HG02884 (cell line): ENCODE data around the gene TIRAP.
A peak's percentile ranks its signal among the peaks of the same experiment; 100 is the strongest.

Source experiments
- ATAC-seq: cut with Tn5 transposase; IDR thresholded peaks from one replicate; pipeline ENCODE4 v1.9.1; 2021; ENCODE audit warnings: mild to moderate bottlenecking, moderate library complexity; ENCODE audit not compliant: unreplicated experiment

TIRAP gene

DNA sequence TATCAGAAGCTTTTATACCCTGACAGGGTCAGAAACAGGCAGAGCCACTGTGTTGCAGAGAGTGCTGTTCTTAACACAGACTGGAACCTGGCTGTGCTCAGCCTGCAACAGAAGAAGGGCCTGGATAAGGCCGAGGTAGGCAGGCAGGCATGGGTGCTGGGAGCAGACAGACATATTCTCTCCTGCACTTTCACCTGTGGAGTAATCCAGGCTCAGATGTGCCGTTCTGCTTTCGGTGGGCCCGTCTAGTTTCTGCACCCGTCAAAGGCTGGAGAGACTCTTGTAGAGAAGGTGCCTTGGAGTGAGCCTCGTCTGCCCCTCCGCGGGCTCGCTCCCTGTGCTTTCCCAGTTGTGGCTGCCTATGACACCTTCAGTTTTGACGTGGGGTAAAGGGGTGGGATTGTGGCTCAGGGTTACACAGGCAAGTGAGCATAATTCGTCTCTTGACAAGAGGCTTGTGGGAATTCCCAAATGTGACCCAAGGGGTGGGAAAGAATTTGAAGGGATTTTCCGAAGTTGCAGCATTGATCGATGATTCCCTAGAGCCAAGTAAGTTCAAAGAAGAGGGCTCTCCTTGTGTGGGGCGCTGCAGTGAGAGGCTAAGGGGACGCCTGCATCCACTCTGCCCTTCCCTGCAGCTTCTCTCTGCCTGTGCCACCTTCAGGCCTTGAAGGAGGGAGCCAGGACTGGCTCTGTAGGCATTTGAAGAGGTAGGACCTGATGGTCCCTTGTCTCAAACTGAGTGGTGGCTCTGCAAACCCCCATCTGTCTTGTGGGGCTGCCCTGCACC lies 56.4 kb downstream of the TIRAP start:
- no peak for ATAC-seq

DNA sequence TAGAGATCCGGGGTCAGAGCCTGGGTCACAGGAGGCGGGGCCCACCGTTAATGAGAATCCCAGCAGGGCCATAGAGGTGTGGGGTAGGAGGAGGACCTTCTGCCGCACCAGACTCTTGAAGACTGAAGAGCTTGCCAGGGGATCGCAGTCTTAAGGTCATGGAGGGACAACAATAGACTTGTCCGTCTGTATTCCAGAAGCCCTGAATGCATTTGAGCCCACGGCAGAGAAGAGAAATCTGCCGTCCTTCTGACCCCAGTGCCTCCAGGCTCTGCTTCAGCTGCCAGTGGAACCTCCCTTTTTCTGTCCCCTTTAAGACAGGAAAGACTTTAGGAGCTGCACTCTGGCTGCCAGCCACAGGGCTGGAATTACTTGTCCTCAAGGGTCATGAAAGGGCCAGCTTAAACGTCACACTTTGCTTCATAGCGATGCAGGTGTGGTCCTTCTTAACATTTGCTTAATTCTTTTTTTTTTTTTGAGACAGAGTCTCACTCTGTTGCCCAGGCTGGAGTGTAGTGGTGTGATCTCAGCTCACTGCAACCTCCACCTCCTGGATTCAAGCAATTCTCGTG lies 57.1 kb downstream of the TIRAP start:
- no peak for ATAC-seq

DNA sequence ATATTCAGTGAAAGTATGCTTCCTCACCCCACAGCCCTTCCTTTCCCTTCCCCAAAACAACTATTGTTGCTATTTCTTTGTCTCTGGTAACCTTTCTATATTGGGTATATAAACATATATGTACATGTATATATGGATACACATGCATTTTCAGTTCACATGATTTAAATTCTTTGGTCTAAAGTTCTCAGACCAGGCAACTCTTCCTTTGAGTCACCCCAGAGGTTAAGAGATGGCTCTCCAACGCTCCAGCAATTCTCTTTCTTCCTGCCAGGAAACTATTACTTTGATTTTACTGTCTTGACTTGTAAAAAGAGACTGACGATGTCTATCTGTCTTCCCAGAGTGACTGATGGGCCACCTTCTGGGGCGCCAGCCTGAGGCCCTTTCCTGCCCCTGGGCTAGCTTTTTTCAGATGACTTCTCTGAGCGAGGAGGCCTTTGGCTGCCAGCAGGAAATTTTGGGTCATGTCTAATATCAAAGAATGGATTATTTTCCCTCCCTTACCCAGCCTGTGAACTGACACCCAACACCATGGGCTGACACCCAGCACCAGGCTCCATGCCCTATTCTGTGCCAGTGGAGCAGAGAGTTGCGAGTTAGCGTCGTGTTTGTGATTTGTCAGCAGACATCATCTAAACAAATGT lies 58.2 kb downstream of the TIRAP start:
- ATAC-seq, result peak; percentile 44

DNA sequence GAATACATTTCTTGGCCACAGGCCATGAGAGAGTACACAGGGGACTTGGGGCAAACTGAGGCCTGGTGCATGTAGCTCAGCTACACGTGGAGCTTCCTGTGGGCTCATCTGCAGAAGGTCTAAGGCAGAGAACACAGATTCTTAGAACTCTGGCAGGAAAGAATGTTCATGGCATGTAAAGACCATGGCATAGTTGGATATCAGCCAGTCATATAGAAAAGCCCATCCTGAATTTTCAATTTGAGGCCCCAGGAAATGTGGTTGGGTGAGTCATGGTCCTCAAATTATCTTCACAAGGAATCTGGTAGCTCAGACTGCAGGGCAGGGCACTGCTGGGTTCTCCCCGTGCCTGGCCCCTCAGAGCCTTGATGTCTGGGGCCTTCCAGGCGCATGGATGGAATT lies 58.9 kb downstream of the TIRAP start:
- no peak for ATAC-seq

DNA sequence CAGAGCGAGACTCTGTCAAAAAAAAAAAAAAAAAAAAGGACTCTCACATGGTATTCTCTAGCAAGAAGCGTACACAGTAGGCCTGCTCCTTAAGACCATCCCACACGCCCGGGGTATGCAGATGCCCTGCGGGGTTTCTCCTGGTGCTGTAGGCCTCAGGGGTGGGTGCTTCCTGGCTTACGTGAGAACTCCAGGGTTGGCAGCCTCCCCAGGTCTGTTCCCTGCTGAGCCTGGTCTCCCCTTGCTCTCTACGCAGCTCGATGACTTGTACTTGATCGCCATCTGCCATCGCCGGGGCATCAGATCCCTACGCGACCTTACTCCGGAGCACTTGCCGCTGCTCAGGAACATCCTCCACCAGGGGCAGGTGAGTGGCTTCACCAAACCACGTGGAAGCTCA lies 60.2 kb downstream of the TIRAP start:
- no peak for ATAC-seq
